ENCODE data around the gene RNF220.

Gene RNF220

GRCh38 chr1:44405031-44405797 is at the start of gene RNF220:
Gene RNF220, plus strand, starts transcription at chr1:44405255.
- no peak for DNase-seq (ENCODE audit: low read depth)

- DNase-seq (ENCODE audit: low read depth): no peak
These were observed 49.3 kb upstream of the RNF220 start for GRCh38 chr1:44355582-44356305.

GRCh38 chr1:44357710-44358109 is 47.3 kb upstream of the RNF220 start:
- DNase-seq (ENCODE audit: low read depth): no peak

GRCh38 chr1:44359234-44359935 is 45.7 kb upstream of the RNF220 start:
- DNase-seq (ENCODE audit: low read depth): no peak

GRCh38 chr1:44361478-44361877 is 43.6 kb upstream of the RNF220 start:
- DNase-seq (ENCODE audit: low read depth): no peak

- no peak for DNase-seq (ENCODE audit: low read depth)
These were observed 38.6 kb upstream of the RNF220 start for GRCh38 chr1:44366371-44366975.

GRCh38 chr1:44367944-44368343 is 37.1 kb upstream of the RNF220 start:
- DNase-seq (ENCODE audit: low read depth): no peak

GRCh38 chr1:44368471-44369151 is 36.4 kb upstream of the RNF220 start:
- DNase-seq (ENCODE audit: low read depth): no peak

GRCh38 chr1:44371206-44371605 is 33.8 kb upstream of the RNF220 start:
- DNase-seq (ENCODE audit: low read depth): no peak

- DNase-seq (ENCODE audit: low read depth): no peak
These were observed 29.5 kb upstream of the RNF220 start for GRCh38 chr1:44375547-44375946.

GRCh38 chr1:44377925-44378784 is 26.9 kb upstream of the RNF220 start:
- DNase-seq (ENCODE audit: low read depth): peak; percentile 22

- no peak for DNase-seq (ENCODE audit: low read depth)
These were observed 24.3 kb upstream of the RNF220 start for GRCh38 chr1:44380666-44381177.

GRCh38 chr1:44388551-44388950 is 16.5 kb upstream of the RNF220 start:
- no peak for DNase-seq (ENCODE audit: low read depth)

GRCh38 chr1:44389437-44389836 is 15.6 kb upstream of the RNF220 start:
- no peak for DNase-seq (ENCODE audit: low read depth)

- DNase-seq (ENCODE audit: low read depth): no peak
These were observed 14.8 kb upstream of the RNF220 start for GRCh38 chr1:44390277-44390676.

GRCh38 chr1:44401256-44402228 is 3.5 kb upstream of the RNF220 start:
- DNase-seq (ENCODE audit: low read depth): no peak

- DNase-seq (ENCODE audit: low read depth): no peak
These were observed 1.0 kb downstream of the RNF220 start for GRCh38 chr1:44405798-44406736.

- DNase-seq (ENCODE audit: low read depth): no peak
These were observed 1.8 kb downstream of the RNF220 start for GRCh38 chr1:44406737-44407429.
